Pancreas (tissue), 10 donors: Measurements from ENCODE around the gene APOC4. TPM values are rescaled to one million over a fixed set of nuclear protein-coding genes. Genes with fewer than 3 reads are reported as not detected.

Source experiments
- ATAC-seq, 4 donors: fragments of 200-7000 bp; cut with Tn5 transposase; one replicate each; pipeline versions ENCODE4 v1.8.0 to v1.9.1; 2020; ENCODE audit warnings: mild to moderate bottlenecking in 4 of 4, moderate library complexity in 4 of 4
- DNase-seq, 6 donors: peaks; one replicate each; pipeline ENCODE4 v3.0.0-alpha.2; 2020
- FAIRE-seq: peaks from 2 replicates; lab custom pipeline; 2012; peaks lifted over from hg19 to GRCh38; lab: Jason Lieb, UNC
- H3K27ac ChIP-seq, 4 donors: fragments of 200-600 bp; sonication (generic); 1 replicate in 3 of 4; 2 replicates in 1 of 4; pipeline versions ENCODE4 v1.5.0 to v1.8.0; 2020
- H3K27me3 ChIP-seq, 4 donors: fragments of 200-600 bp; one replicate each; pipeline ENCODE4 v1.8.0; 2021
- H3K36me3 ChIP-seq, 3 donors: fragments of 200-600 bp; sonication (generic) in 1 of 3; one replicate each; pipeline versions ENCODE4 v1.5.0 to v1.8.0; 2020 to 2021
- H3K4me1 ChIP-seq, 3 donors: fragments of 200-600 bp; one replicate each; pipeline ENCODE4 v1.8.0; 2021
- H3K4me3 ChIP-seq, 4 donors: fragments of 200-600 bp; sonication (generic) in 2 of 4; one replicate each; pipeline versions ENCODE4 v1.5.0 to v1.8.0; 2020 to 2021
- H3K9me3 ChIP-seq, 4 donors: fragments of 200-600 bp; one replicate each; pipeline ENCODE4 v1.8.0; 2021
- WGBS, 2 donors: extraction: QIAGEN DNeasy Blood & Tissue Kit; methylation state at CpG; one replicate each; pipeline ENCODE4 v1.1.7; 2013; 5-methylcytosine and 5-hydroxymethylcytosine counted together
- intact Hi-C, 3 donors: fragments of 100-400 bp; cut with DNase I; formaldehyde crosslinking; loops; one replicate each; pipeline versions ENCODE4 v1.11.1 to v1.14.2; 2022
- polyA plus RNA-seq, 2 donors: library from polyadenylated mRNA; stranded (reverse); fragments of 200-250 nt; gene quantifications; one replicate each; pipeline ENCODE4 v1.2.3, GENCODE V29; 2013
- total RNA-seq, 6 donors: library from RNA; stranded (reverse); fragmentation: NEBNext Ultra II Directional in 4 of 6; extraction: Animal tissue kit (Norgen Biotek cat#: 25700) in 4 of 6; gene quantifications; one replicate each; pipeline versions ENCODE4 v1.2.1 to v1.2.4, GENCODE V29; 2021 to 2023
- TF ChIP-seq, protein P1 (sequence below), 4 donors: fragments of 200-600 bp; sonication (generic) in 3 of 4; IDR thresholded peaks; one replicate each; pipeline versions ENCODE4 v1.5.0 to v1.8.0; 2021; ENCODE audit warnings: antibody characterized with exemption in 4 of 4
- donor health status: healthy with polysubstance abuse.
- donor health status: DM: no; HTN: no; CAD: no; lungs with moderate emphysema.
- donor health status: DM: no; HTN: no; CAD: no.
- donor health status: control.
- donor health status: control.
- donor health status: Bipolar disorder and iron deficiency.
- donor health status: DM: yes; HTN: yes; CAD: no.
- donor health status: DM: no; HTN: no; CAD: no.
- donor health status: DM: no; HTN: no; CAD: no.
- donor health status: DM: yes; HTN: yes; CAD: no.

The APOC4 gene
- total and polyA plus RNA-seq, 8 donors = 0.47 TPM; not detected in 7

DNA sequence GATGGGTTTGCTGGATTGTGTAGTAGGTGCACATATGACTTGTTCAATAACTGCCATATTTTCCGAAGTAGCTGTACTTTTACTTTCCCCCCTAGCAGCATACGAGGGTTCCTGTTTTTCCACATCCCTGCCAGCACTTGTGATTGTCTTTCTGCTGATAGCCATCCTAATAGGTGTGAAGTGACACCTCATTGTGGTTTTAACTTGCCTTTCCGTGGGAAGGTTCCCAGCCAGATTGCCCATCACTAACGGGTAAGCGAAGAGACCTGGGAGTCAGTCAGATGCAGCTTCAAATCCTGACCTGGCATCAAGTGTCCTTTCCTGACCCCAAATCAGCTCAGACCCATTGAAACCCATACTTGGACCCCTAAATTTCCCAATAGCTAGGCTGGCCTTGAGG lies 17.7 kb downstream of the APOC4 start:
- peaks cover 0 to 13% (median 11%) of the 10 kb centered on the region in 3 donors for H3K4me1 ChIP-seq
- intact Hi-C loops = no loop called here
- ATAC-seq (no peak), FAIRE-seq (no peak), DNase-seq (no peak)
- WGBS, 2 donors = 80 to 82% methylated on average over 5 of the region's 5 CpGs
- TF ChIP-seq, protein P1, sequence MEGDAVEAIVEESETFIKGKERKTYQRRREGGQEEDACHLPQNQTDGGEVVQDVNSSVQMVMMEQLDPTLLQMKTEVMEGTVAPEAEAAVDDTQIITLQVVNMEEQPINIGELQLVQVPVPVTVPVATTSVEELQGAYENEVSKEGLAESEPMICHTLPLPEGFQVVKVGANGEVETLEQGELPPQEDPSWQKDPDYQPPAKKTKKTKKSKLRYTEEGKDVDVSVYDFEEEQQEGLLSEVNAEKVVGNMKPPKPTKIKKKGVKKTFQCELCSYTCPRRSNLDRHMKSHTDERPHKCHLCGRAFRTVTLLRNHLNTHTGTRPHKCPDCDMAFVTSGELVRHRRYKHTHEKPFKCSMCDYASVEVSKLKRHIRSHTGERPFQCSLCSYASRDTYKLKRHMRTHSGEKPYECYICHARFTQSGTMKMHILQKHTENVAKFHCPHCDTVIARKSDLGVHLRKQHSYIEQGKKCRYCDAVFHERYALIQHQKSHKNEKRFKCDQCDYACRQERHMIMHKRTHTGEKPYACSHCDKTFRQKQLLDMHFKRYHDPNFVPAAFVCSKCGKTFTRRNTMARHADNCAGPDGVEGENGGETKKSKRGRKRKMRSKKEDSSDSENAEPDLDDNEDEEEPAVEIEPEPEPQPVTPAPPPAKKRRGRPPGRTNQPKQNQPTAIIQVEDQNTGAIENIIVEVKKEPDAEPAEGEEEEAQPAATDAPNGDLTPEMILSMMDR (IDR thresholded peaks at IDR 0.05) = no peak
- no peaks in the 10 kb centered on the region for H3K27me3 ChIP-seq
- H3K36me3 ChIP-seq = peaks cover 0 to 7% (median under 1%) of the 10 kb centered on the region in 3 donors
- no peak overlapping the region for H3K27ac ChIP-seq
- no peaks in the 10 kb centered on the region for H3K9me3 ChIP-seq
- H3K4me3 ChIP-seq = no peak overlapping the region

DNA sequence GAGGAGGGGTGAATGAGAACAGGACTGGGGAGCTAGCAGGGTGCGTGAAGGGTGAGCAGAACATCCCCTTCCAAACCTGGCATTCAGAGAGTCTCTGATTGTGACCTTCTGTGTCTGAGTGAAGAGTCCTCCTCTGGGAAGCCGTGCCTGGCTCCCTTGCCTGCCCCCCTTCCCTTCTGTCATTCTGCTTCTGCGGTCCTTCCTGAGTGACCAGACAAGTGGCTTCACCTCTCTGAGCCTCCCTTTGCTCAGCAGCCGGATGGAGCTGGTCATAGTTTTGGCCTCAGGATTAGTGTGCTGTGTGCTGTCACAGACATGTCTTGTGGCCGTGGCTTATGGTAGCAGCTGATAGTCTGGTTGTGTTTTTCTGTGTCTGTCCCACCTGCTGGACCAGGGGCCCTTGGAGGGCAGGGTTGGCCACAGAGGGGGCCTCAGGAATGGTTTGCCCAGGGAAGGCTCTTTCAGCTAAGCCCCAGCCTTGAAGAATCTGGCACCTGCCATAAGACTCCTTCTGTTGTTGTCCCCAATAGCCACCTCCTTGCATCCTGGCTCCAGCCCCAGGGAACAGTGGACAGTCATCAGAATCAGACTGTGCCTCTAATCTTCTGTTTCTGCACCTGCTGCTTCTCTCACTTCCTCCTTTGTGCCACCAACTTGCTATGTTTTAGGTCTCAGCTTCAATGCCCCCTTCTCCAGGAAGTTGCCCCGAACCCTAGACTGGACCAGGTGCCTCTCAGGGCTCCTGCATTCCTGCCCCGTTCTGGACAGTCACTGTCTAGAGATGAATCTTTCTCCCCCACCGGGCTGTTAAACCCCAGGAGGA lies 19.1 kb downstream of the APOC4 start:
- Histone ChIP-seq H3K36me3 (peaks cover 4 to 11% (median 4%) of the 10 kb centered on the region in 3 donors), H3K4me3 (no peak overlapping the region), H3K9me3 (no peaks in the 10 kb centered on the region), H3K27ac (no peak overlapping the region), H3K27me3 (no peaks in the 10 kb centered on the region), H3K4me1 (peaks cover 0 to 11% (median 10%) of the 10 kb centered on the region in 3 donors)
- DNase-seq (no peak), ATAC-seq (no peak), FAIRE-seq (no peak)
- TF ChIP-seq, protein P1 (IDR thresholded peaks at IDR 0.05) = no peak
- intact Hi-C loops = no loop called here
- WGBS, 2 donors = 80 to 83% methylated on average over 8 of the region's 8 CpGs

DNA sequence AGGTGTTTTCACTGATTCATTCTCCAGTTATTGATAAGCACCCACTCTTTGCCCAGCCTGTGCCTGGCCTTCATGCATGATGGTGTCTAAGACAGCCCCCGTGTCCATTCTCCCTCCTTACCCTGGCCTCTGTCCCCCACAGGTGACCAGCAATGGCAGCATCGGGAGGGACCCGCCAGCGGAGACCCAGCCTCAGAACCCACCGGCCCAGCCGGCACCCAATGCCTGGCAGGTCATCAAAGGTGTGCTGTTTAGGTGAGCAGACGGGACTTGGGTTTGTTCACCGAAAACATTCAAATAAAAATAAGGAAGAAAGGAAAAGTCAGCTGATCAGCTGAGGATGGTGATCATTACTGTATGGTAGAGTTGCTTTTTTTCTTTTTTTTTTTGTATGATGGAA lies 19.8 kb downstream of the APOC4 start:
- 86 to 89% methylated on average over 8 of the region's 8 CpGs for WGBS, 2 donors

DNA sequence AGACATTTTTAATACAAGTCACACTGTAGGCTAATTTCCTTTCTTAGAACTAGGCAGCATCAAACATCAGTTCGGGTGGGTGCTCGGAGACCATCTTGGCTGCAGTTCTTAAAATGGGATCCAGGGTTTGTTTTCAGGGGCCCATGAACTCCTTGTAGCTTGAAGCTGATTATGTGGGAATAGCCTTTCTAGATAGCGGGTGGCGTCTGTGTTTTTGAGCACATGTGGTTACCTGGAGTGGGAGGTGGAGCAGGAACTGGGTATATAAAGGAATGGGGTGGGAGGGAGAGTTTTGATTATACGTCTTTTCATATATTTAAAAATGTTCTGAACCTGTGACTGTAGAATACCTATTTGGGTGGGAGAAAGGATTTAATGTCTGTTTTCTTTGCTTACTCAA lies 26.1 kb downstream of the APOC4 start:
- Histone ChIP-seq H3K4me1 (no peaks in the 10 kb centered on the region), H3K36me3 (peaks cover 4 to 16% (median 4%) of the 10 kb centered on the region in 3 donors), H3K27ac (no peak overlapping the region), H3K9me3 (no peaks in the 10 kb centered on the region), H3K27me3 (no peaks in the 10 kb centered on the region), H3K4me3 (no peak overlapping the region)
- DNase-seq (no peak), ATAC-seq (no peak), FAIRE-seq (no peak)
- TF ChIP-seq, protein P1 (IDR thresholded peaks at IDR 0.05) = no peak
- 91 to 93% methylated on average over 5 of the region's 5 CpGs for WGBS, 2 donors
- intact Hi-C loops = no loop called here

More for the DNA sequence above, 19.8 kb downstream of the APOC4 start:
- Histone ChIP-seq H3K36me3 (peaks cover 4 to 11% (median 4%) of the 10 kb centered on the region in 3 donors), H3K27ac (no peak overlapping the region), H3K27me3 (no peaks in the 10 kb centered on the region), H3K9me3 (no peaks in the 10 kb centered on the region), H3K4me1 (peaks cover 0 to 4% (median 3%) of the 10 kb centered on the region in 3 donors), H3K4me3 (no peak overlapping the region)
- ATAC-seq (no peak), DNase-seq (no peak), FAIRE-seq (no peak)
- TF ChIP-seq, protein P1 (IDR thresholded peaks at IDR 0.05) = no peak
- intact Hi-C loops = no loop called here

DNA sequence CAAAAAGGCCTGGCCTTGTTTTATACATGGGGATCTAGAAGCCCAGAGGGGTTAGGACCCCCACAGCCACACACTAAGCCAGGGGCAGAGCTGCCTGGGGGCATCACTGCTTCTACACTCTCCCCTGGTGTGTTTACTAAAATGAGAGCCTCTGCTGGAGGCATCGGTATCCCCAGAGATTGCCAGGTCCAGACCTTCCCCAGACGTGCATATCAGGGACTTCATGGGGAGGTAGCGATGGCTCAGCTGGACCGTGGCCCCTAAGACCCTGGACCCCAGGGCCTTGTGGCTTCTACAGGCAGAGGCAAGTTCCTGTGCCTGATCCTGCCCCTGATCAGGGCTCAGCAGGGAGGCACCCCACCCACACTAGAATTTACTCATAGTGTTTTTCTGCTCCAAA lies 26.6 kb downstream of the APOC4 start:
- TF ChIP-seq, protein P1 (IDR thresholded peaks at IDR 0.05) = no peak
- Histone ChIP-seq H3K27me3 (no peaks in the 10 kb centered on the region), H3K4me1 (no peaks in the 10 kb centered on the region), H3K27ac (no peak overlapping the region), H3K36me3 (peaks cover 4 to 16% (median 4%) of the 10 kb centered on the region in 3 donors), H3K4me3 (no peak overlapping the region), H3K9me3 (no peaks in the 10 kb centered on the region)
- intact Hi-C loops = no loop called here
- 91 to 95% methylated on average over 4 of the region's 4 CpGs for WGBS, 2 donors
- no peak for DNase-seq
- ATAC-seq = no peak
- no peak for FAIRE-seq
